Measurements from ENCODE around the gene ROPN1B.

ROPN1B gene

DNA sequence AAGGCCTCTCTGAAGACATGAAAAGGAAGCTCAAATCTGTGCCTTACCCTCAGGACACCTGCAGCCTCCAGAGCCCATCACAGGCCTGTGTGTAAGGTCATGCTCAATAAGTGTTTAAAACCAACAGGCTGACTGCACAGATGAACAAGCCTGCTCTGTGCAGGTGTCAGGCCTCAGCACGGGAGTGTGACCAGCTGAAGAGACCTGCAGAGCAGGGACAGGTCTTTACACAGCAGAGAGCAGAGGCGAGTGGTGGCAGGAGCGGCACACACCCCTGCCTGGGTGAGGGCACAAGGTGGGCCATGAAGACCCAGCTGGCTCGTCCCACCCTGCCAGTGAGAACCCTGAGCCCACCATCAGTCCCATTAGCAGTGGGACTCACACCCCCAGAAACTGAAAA lies 56.9 kb downstream of the ROPN1B start:
- Histone ChIP-seq H3K9ac (ENCODE audit: low read length) (no peak overlapping the region), H3F3A (ENCODE audit: insufficient read depth, low read length) (no peaks in the 10 kb centered on the region), H3K9me2 (ENCODE audit: low read depth, low read length) (no peaks in the 10 kb centered on the region), H3K27ac (ENCODE audit: low read depth, low read length, poor library complexity, severe bottlenecking) (no peak overlapping the region), H3K4me1 (ENCODE audit: insufficient read depth, low read length, severe bottlenecking) (peaks cover 8% of the 10 kb centered on the region), H2AFZ (ENCODE audit: low read length) (no peak overlapping the region), H3K79me2 (ENCODE audit: insufficient read depth, low read length) (no peaks in the 10 kb centered on the region), H4K20me1 (ENCODE audit: insufficient read depth, low read length) (no peaks in the 10 kb centered on the region), H3K4me3 (ENCODE audit: low read depth, low read length, poor library complexity, severe bottlenecking) (no peak overlapping the region), H3K4me2 (ENCODE audit: low read length) (no peak overlapping the region), H3K9me3 (ENCODE audit: low read length) (peaks cover 9% of the 10 kb centered on the region; the same call in 1 of the 2 replicates), H3K36me3 (ENCODE audit: insufficient read depth, low read length) (no peaks in the 10 kb centered on the region; the same call in 1 of the 2 replicates), H3K27me3 (ENCODE audit: insufficient read depth, low read length) (no peaks in the 10 kb centered on the region)
- no peak for TF ChIP-seq EZH2 (IDR thresholded peaks at IDR 0.05; ENCODE audit: borderline replicate concordance, low read length)
- TF ChIP-seq, protein P1, sequence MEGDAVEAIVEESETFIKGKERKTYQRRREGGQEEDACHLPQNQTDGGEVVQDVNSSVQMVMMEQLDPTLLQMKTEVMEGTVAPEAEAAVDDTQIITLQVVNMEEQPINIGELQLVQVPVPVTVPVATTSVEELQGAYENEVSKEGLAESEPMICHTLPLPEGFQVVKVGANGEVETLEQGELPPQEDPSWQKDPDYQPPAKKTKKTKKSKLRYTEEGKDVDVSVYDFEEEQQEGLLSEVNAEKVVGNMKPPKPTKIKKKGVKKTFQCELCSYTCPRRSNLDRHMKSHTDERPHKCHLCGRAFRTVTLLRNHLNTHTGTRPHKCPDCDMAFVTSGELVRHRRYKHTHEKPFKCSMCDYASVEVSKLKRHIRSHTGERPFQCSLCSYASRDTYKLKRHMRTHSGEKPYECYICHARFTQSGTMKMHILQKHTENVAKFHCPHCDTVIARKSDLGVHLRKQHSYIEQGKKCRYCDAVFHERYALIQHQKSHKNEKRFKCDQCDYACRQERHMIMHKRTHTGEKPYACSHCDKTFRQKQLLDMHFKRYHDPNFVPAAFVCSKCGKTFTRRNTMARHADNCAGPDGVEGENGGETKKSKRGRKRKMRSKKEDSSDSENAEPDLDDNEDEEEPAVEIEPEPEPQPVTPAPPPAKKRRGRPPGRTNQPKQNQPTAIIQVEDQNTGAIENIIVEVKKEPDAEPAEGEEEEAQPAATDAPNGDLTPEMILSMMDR (IDR thresholded peaks at IDR 0.05; ENCODE audit: low read length), result no peak

- no peaks in the 10 kb centered on the region for H3F3A ChIP-seq (ENCODE audit: insufficient read depth, low read length)
Observed at GRCh38 chr3:126026277-126026751, 57.3 kb downstream of the ROPN1B start.

DNA sequence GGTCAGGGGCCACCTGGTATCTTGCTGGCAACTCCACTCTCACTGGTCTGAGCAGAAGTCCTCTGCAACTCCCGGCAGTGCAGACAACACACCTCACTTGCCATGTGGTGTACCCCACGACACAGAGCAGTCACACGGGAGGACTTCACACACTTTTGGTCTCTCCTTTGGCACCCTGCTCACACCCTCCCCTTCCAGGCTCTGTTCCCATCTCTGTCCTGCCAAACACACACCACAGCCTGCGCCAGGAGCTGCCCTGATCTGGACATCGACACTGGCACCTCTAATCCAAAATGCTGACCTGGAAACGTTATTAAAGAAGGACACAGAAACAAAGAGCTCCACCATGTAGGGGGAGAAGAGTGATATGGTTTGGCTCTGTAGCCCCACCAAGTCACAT lies 57.8 kb downstream of the ROPN1B start:
- H3K4me3 ChIP-seq (ENCODE audit: low read depth, low read length, poor library complexity, severe bottlenecking), result no peak overlapping the region
- H3K79me2 ChIP-seq (ENCODE audit: insufficient read depth, low read length), result no peaks in the 10 kb centered on the region
- H3K4me1 ChIP-seq (ENCODE audit: insufficient read depth, low read length, severe bottlenecking), result peaks cover 8% of the 10 kb centered on the region
- H3K27me3 ChIP-seq (ENCODE audit: insufficient read depth, low read length), result no peaks in the 10 kb centered on the region
- H3K4me2 ChIP-seq (ENCODE audit: low read length), result no peak overlapping the region
- TF ChIP-seq, protein P1 (IDR thresholded peaks at IDR 0.05; ENCODE audit: low read length), result no peak
- no peak for TF ChIP-seq EZH2 (IDR thresholded peaks at IDR 0.05; ENCODE audit: borderline replicate concordance, low read length)
- peaks cover 9% of the 10 kb centered on the region; the same call in 1 of the 2 replicates for H3K9me3 ChIP-seq (ENCODE audit: low read length)
- no peaks in the 10 kb centered on the region for H3F3A ChIP-seq (ENCODE audit: insufficient read depth, low read length)
- H3K36me3 ChIP-seq (ENCODE audit: insufficient read depth, low read length), result no peaks in the 10 kb centered on the region; the same call in 1 of the 2 replicates
- H3K9ac ChIP-seq (ENCODE audit: low read length), result no peak overlapping the region
- H4K20me1 ChIP-seq (ENCODE audit: insufficient read depth, low read length), result no peaks in the 10 kb centered on the region
- H3K27ac ChIP-seq (ENCODE audit: low read depth, low read length, poor library complexity, severe bottlenecking), result no peak overlapping the region
- no peak overlapping the region for H2AFZ ChIP-seq (ENCODE audit: low read length)
- no peaks in the 10 kb centered on the region for H3K9me2 ChIP-seq (ENCODE audit: low read depth, low read length)

More at GRCh38 chr3:126026277-126026751, 57.3 kb downstream of the ROPN1B start:
- H4K20me1 ChIP-seq (ENCODE audit: insufficient read depth, low read length), result no peaks in the 10 kb centered on the region
- H3K4me1 ChIP-seq (ENCODE audit: insufficient read depth, low read length, severe bottlenecking), result peaks cover 8% of the 10 kb centered on the region
- H3K4me2 ChIP-seq (ENCODE audit: low read length), result no peak overlapping the region
- no peak overlapping the region for H3K27ac ChIP-seq (ENCODE audit: low read depth, low read length, poor library complexity, severe bottlenecking)
- no peak for TF ChIP-seq EZH2 (IDR thresholded peaks at IDR 0.05; ENCODE audit: borderline replicate concordance, low read length)
- TF ChIP-seq, protein P1 (IDR thresholded peaks at IDR 0.05; ENCODE audit: low read length), result no peak
- H3K9ac ChIP-seq (ENCODE audit: low read length), result no peak overlapping the region
- H3K79me2 ChIP-seq (ENCODE audit: insufficient read depth, low read length), result no peaks in the 10 kb centered on the region
- H3K9me3 ChIP-seq (ENCODE audit: low read length), result peaks cover 9% of the 10 kb centered on the region; the same call in 1 of the 2 replicates
- no peak overlapping the region for H2AFZ ChIP-seq (ENCODE audit: low read length)
- H3K4me3 ChIP-seq (ENCODE audit: low read depth, low read length, poor library complexity, severe bottlenecking), result no peak overlapping the region
- H3K27me3 ChIP-seq (ENCODE audit: insufficient read depth, low read length), result no peaks in the 10 kb centered on the region
- no peaks in the 10 kb centered on the region; the same call in 1 of the 2 replicates for H3K36me3 ChIP-seq (ENCODE audit: insufficient read depth, low read length)
- no peaks in the 10 kb centered on the region for H3K9me2 ChIP-seq (ENCODE audit: low read depth, low read length)

All from OCI-LY1 (cell line).